ENCODE data around the gene PIN4. TPM values are rescaled to one million over a fixed set of nuclear protein-coding genes. Genes with fewer than 3 reads are reported as not detected.
A peak's percentile ranks its signal among the peaks of the same experiment; 100 is the strongest.
"Not testable (repeated sequence)": the region's sequence is repeated elsewhere in the genome, so short reads cannot be mapped to it uniquely, and the experiment has no call there.

The PIN4 gene
- total RNA-seq, 2 donors from 2014 or later, result 9.1 to 9.2 TPM

- ATAC-seq (no peak), DNase-seq (no peak)
- intact Hi-C loops (cut with DNase I), result no loop called here
These were observed 1.4 kb downstream of the PIN4 start for GRCh38 chrX:72182924-72183323.

GRCh38 chrX:72201836-72202536 lies 20.4 kb downstream of the PIN4 start:
- ATAC-seq, result no peak
- intact Hi-C loops (cut with DNase I), result no loop called here
- DNase-seq, result no peak

GRCh38 chrX:72202792-72203401 lies 21.3 kb downstream of the PIN4 start:
- DNase-seq (no peak), ATAC-seq (no peak)
- intact Hi-C loops (cut with DNase I), result no loop called here

- DNase-seq (no peak), ATAC-seq (no peak)
- intact Hi-C loops (cut with DNase I), result no loop called here
These were observed 21.9 kb downstream of the PIN4 start for GRCh38 chrX:72203421-72203820.

- intact Hi-C loops (cut with DNase I), result no loop called here
- DNase-seq (no peak), ATAC-seq (no peak)
These were observed 24.1 kb downstream of the PIN4 start for GRCh38 chrX:72205706-72206105.

- ATAC-seq, result no peak
- intact Hi-C loops (cut with DNase I), result no loop called here
- DNase-seq, result no peak
These were observed 25.8 kb downstream of the PIN4 start for GRCh38 chrX:72207366-72207765.

GRCh38 chrX:72208126-72208800 lies 26.7 kb downstream of the PIN4 start:
- no peak for ATAC-seq
- DNase-seq, result no peak
- intact Hi-C loops (cut with DNase I), result no loop called here

GRCh38 chrX:72216973-72217372 lies 35.4 kb downstream of the PIN4 start:
- intact Hi-C loops (cut with DNase I), result no loop called here
- ATAC-seq (no peak), DNase-seq (no peak)

GRCh38 chrX:72220375-72220774 lies 38.8 kb downstream of the PIN4 start:
- intact Hi-C loops (cut with DNase I); ATAC-seq; DNase-seq: not testable (repeated sequence)

GRCh38 chrX:72230290-72230689 lies 48.7 kb downstream of the PIN4 start:
- DNase-seq (no peak), ATAC-seq (no peak)
- intact Hi-C loops (cut with DNase I), result no loop called here

- intact Hi-C loops (cut with DNase I), result no loop called here
- DNase-seq, result no peak
- ATAC-seq, result no peak
These were observed 55.3 kb downstream of the PIN4 start for GRCh38 chrX:72236841-72237240.

- intact Hi-C loops (cut with DNase I), result no loop called here
- ATAC-seq, result no peak
- no peak for DNase-seq
These were observed 56.6 kb downstream of the PIN4 start for GRCh38 chrX:72238183-72238582.

GRCh38 chrX:72238721-72239475 lies 57.3 kb downstream of the PIN4 start, which contains the start of gene ERCC6L:
TSS of gene ERCC6L (minus strand) at chrX:72239027. CDS start at chrX:72238911, 116 bp downstream.
- intact Hi-C loops (cut with DNase I), result no loop called here
- ATAC-seq (peak; percentile 99 to 100), DNase-seq (peak; percentile 88)

- no peak for ATAC-seq
- intact Hi-C loops (cut with DNase I), result no loop called here
- no peak for DNase-seq
These were observed 59.4 kb downstream of the PIN4 start for GRCh38 chrX:72240976-72241375.

- ATAC-seq (no peak), DNase-seq (no peak)
- intact Hi-C loops (cut with DNase I), result no loop called here
These were observed 61.9 kb downstream of the PIN4 start for GRCh38 chrX:72243472-72243871.

- ATAC-seq (peak; percentile 66 to 72), DNase-seq (peak; percentile 57)
- intact Hi-C loops (cut with DNase I), result loop anchor here in 1 of 2 donors (5.0 kb wide), 1 partner anchor 297 kb away; no protein-coding TSS in a partner anchor
These were observed 64.0 kb downstream of the PIN4 start for GRCh38 chrX:72245461-72246089.

GRCh38 chrX:72247206-72247942 lies 65.8 kb downstream of the PIN4 start:
- ATAC-seq (no peak), DNase-seq (peak; percentile 46)
- intact Hi-C loops (cut with DNase I), result loop anchor here in 1 of 2 donors (5.0 kb wide), 1 partner anchor 295 kb away; no protein-coding TSS in a partner anchor
